ENCODE data around the gene SGSM1. TPM values are rescaled to one million over a fixed set of nuclear protein-coding genes. Genes with fewer than 3 reads are reported as not detected.

SGSM1 gene
- total RNA-seq, 1 experiment from 2014 or later: 4.1 TPM

DNA sequence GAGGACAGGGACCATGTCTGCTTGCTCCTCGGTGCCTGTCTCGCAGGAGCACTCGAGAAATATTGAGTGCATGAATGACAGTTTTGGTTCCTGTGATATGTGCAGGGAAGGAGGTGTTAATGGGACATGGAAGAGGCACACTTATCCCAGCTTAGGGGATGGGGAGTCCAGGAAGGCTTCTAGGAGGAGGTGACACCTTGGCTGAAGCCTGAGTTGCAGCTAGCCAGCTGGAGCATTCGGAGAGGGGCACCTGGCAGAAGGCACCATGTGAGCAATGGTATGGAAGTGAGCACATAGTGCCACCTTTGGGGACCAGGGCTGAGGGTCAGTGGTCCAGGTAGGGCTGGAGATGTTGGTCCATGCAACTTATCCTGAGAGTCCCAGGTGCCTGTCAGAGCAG lies 18.9 kb downstream of the SGSM1 start:
- no peaks in the 10 kb centered on the region for H3K36me3 Mint-ChIP-seq
- ChIA-PET CTCF (no interaction called here), POLR2A (no interaction called here)
- H3K27ac Mint-ChIP-seq: no peak overlapping the region
- no peak for ATAC-seq
- TF ChIP-seq, protein P1, sequence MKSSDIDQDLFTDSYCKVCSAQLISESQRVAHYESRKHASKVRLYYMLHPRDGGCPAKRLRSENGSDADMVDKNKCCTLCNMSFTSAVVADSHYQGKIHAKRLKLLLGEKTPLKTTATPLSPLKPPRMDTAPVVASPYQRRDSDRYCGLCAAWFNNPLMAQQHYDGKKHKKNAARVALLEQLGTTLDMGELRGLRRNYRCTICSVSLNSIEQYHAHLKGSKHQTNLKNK (CRISPR knock-in tag; IDR thresholded peaks at IDR 0.05): no peak
- TF ChIP-seq TP53 (CRISPR knock-in tag; IDR thresholded peaks at IDR 0.05): no peak
- TF ChIP-seq, protein P2, sequence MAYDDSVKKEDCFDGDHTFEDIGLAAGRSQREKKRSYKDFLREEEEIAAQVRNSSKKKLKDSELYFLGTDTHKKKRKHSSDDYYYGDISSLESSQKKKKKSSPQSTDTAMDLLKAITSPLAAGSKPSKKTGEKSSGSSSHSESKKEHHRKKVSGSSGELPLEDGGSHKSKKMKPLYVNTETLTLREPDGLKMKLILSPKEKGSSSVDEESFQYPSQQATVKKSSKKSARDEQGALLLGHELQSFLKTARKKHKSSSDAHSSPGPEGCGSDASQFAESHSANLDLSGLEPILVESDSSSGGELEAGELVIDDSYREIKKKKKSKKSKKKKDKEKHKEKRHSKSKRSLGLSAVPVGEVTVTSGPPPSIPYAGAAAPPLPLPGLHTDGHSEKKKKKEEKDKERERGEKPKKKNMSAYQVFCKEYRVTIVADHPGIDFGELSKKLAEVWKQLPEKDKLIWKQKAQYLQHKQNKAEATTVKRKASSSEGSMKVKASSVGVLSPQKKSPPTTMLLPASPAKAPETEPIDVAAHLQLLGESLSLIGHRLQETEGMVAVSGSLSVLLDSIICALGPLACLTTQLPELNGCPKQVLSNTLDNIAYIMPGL (CRISPR knock-in tag; IDR thresholded peaks at IDR 0.05): no peak
- TF ChIP-seq PREB (CRISPR knock-in tag; IDR thresholded peaks at IDR 0.05; ENCODE audit: borderline replicate concordance): no peak
- no peak for TF ChIP-seq FOXP4 (CRISPR knock-in tag; IDR thresholded peaks at IDR 0.05)
- TF ChIP-seq ZNF317 (CRISPR knock-in tag; IDR thresholded peaks at IDR 0.05; ENCODE audit: borderline replicate concordance, low read depth): no peak
- no peak for TF ChIP-seq MXD4 (CRISPR knock-in tag; IDR thresholded peaks at IDR 0.05; ENCODE audit: borderline replicate concordance)
- no peak for TF ChIP-seq SMAD3 (CRISPR knock-in tag; IDR thresholded peaks at IDR 0.05; ENCODE audit: borderline replicate concordance)
- TF ChIP-seq, protein P3, sequence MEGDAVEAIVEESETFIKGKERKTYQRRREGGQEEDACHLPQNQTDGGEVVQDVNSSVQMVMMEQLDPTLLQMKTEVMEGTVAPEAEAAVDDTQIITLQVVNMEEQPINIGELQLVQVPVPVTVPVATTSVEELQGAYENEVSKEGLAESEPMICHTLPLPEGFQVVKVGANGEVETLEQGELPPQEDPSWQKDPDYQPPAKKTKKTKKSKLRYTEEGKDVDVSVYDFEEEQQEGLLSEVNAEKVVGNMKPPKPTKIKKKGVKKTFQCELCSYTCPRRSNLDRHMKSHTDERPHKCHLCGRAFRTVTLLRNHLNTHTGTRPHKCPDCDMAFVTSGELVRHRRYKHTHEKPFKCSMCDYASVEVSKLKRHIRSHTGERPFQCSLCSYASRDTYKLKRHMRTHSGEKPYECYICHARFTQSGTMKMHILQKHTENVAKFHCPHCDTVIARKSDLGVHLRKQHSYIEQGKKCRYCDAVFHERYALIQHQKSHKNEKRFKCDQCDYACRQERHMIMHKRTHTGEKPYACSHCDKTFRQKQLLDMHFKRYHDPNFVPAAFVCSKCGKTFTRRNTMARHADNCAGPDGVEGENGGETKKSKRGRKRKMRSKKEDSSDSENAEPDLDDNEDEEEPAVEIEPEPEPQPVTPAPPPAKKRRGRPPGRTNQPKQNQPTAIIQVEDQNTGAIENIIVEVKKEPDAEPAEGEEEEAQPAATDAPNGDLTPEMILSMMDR (IDR thresholded peaks at IDR 0.05): no peak
- no peak for TF ChIP-seq ATF2 (CRISPR knock-in tag; IDR thresholded peaks at IDR 0.05; ENCODE audit: borderline replicate concordance, low read depth)
- no peak for TF ChIP-seq RORB (CRISPR knock-in tag; IDR thresholded peaks at IDR 0.05)
- no peak for TF ChIP-seq PRRX2 (CRISPR knock-in tag; IDR thresholded peaks at IDR 0.05)
- TF ChIP-seq ERG (CRISPR knock-in tag; IDR thresholded peaks at IDR 0.05): no peak
- TF ChIP-seq ZNF232 (CRISPR knock-in tag; IDR thresholded peaks at IDR 0.05): no peak
- TF ChIP-seq ZNF671 (CRISPR knock-in tag; IDR thresholded peaks at IDR 0.05): no peak
- no peak for TF ChIP-seq ELF4 (CRISPR knock-in tag; IDR thresholded peaks at IDR 0.05; ENCODE audit: low read depth)
- TF ChIP-seq NR3C1 (CRISPR knock-in tag; conservative IDR thresholded peaks at IDR 0.05; ENCODE audit: low read depth): no peak
- TF ChIP-seq, protein P4, sequence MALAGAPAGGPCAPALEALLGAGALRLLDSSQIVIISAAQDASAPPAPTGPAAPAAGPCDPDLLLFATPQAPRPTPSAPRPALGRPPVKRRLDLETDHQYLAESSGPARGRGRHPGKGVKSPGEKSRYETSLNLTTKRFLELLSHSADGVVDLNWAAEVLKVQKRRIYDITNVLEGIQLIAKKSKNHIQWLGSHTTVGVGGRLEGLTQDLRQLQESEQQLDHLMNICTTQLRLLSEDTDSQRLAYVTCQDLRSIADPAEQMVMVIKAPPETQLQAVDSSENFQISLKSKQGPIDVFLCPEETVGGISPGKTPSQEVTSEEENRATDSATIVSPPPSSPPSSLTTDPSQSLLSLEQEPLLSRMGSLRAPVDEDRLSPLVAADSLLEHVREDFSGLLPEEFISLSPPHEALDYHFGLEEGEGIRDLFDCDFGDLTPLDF (CRISPR knock-in tag; IDR thresholded peaks at IDR 0.05): no peak
- TF ChIP-seq, protein P5, sequence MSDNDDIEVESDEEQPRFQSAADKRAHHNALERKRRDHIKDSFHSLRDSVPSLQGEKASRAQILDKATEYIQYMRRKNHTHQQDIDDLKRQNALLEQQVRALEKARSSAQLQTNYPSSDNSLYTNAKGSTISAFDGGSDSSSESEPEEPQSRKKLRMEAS (CRISPR knock-in tag; IDR thresholded peaks at IDR 0.05): no peak
- no peak for TF ChIP-seq ETV6 (CRISPR knock-in tag; IDR thresholded peaks at IDR 0.05)
- DNase-seq (ENCODE audit: low spot score): no peak
- no peaks in the 10 kb centered on the region for H3K9me3 Mint-ChIP-seq
- H3K27me3 Mint-ChIP-seq (ENCODE audit: low read depth): no peaks in the 10 kb centered on the region
- peaks cover under 1% of the 10 kb centered on the region; the same call in 1 of the 2 replicates for H3K4me1 Mint-ChIP-seq
- no peak overlapping the region for H3K4me3 Mint-ChIP-seq
